ENCODE results near the gene CDK7.

DNA sequence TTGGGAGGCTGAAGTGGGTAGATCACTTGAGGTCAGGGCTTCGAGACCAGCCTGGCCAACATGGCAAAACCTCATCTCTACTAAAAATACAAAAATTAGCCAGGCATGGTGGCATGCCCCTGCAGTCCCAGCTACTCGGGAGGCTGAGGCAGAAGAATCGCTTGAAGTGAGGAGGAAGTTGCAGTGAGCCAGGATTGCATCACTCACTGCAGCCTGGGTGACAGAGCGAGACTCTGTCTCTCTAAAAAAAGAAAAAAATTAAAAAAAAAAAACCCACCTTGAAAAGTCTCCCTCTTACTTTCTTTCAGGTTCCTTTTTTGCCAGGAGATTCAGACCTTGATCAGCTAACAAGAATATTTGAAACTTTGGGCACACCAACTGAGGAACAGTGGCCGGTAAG is 34.2 kb downstream of the CDK7 start:
- TF ChIP-seq, protein P1, sequence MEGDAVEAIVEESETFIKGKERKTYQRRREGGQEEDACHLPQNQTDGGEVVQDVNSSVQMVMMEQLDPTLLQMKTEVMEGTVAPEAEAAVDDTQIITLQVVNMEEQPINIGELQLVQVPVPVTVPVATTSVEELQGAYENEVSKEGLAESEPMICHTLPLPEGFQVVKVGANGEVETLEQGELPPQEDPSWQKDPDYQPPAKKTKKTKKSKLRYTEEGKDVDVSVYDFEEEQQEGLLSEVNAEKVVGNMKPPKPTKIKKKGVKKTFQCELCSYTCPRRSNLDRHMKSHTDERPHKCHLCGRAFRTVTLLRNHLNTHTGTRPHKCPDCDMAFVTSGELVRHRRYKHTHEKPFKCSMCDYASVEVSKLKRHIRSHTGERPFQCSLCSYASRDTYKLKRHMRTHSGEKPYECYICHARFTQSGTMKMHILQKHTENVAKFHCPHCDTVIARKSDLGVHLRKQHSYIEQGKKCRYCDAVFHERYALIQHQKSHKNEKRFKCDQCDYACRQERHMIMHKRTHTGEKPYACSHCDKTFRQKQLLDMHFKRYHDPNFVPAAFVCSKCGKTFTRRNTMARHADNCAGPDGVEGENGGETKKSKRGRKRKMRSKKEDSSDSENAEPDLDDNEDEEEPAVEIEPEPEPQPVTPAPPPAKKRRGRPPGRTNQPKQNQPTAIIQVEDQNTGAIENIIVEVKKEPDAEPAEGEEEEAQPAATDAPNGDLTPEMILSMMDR (conservative IDR thresholded peaks at IDR 0.05): no peak
- no peak for TF ChIP-seq EZH2 (IDR thresholded peaks at IDR 0.05; ENCODE audit: low read depth)
